Measurements from ENCODE around the gene DGKK. TPM values are rescaled to one million over a fixed set of nuclear protein-coding genes. Genes with fewer than 3 reads are reported as not detected.

The DGKK gene
- total RNA-seq, 4 donors from 2014 or later: not detected

DNA sequence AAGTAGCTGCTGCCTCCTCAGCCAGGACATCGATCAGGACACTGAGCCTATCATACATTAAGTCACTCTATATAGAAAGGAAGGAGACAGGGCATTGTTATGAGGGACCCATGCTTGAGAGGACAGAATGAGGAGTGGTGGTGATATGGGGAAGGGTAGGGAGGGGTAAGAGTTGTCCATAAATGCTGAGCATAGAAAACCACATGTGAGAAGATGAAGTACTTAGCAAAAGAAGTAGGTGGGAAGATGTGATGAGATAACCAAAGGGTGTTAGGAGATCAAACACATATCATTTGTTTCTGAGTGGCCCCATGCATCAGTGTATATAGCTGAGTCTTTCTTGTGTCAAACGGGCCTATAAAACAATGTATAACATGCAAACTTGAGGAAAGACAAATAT lies 84.1 kb downstream of the DGKK start:
- no peaks in the 10 kb centered on the region for H3K36me3 ChIP-seq
- no peak overlapping the region for H3K4me3 ChIP-seq
- H3K9me3 ChIP-seq: no peaks in the 10 kb centered on the region
- TF ChIP-seq CTCF (IDR thresholded peaks at IDR 0.05): no peak
- TF ChIP-seq POLR2A (IDR thresholded peaks at IDR 0.05): no peak
- no peaks in the 10 kb centered on the region for H3K27me3 ChIP-seq
- DNase-seq: no peak
- no peak overlapping the region for H3K27ac ChIP-seq
- H3K4me1 ChIP-seq: no peaks in the 10 kb centered on the region

- TF ChIP-seq POLR2A (IDR thresholded peaks at IDR 0.05) (no peak), CTCF (IDR thresholded peaks at IDR 0.05) (no peak)
- no peak for DNase-seq
- no peaks in the 10 kb centered on the region for H3K27me3 ChIP-seq
- H3K4me1 ChIP-seq: no peaks in the 10 kb centered on the region
- H3K36me3 ChIP-seq: no peaks in the 10 kb centered on the region
- no peak overlapping the region for H3K27ac ChIP-seq
- no peak overlapping the region for H3K4me3 ChIP-seq
- H3K9me3 ChIP-seq: no peaks in the 10 kb centered on the region
These were observed 88.8 kb downstream of the DGKK start for GRCh38 chrX:50381729-50382415.

GRCh38 chrX:50375481-50376267 lies 95.0 kb downstream of the DGKK start:
- Histone ChIP-seq H3K36me3 (no peaks in the 10 kb centered on the region), H3K9me3 (no peaks in the 10 kb centered on the region), H3K27me3 (no peaks in the 10 kb centered on the region), H3K4me3 (no peak overlapping the region), H3K4me1 (no peaks in the 10 kb centered on the region), H3K27ac (peak overlapping the region in 1 of 4 donors; percentile 27)
- TF ChIP-seq POLR2A (IDR thresholded peaks at IDR 0.05) (no peak), CTCF (IDR thresholded peaks at IDR 0.05) (no peak)
- peak in 2 of 3 donors; percentile 43 to 70 for DNase-seq

DNA sequence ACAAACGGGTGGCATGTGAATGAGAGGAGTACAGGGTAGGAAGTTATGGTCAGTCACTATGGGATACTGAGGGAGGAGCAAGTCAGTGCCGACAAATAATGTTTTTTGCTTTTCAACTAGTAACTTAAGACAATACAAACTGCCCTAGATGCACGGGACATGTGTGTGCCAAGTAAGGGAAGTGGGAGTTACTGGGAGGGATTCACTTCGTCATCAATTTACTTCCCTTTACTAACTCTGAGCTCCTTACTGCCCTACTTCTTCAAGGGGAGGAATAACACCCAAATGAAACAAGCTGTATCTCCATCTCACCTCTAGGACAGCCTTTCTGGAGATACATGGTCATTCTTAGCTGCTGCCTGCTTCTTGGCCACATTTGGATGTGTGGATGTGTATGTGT lies 97.7 kb downstream of the DGKK start:
- no peak for TF ChIP-seq POLR2A (IDR thresholded peaks at IDR 0.05)
- TF ChIP-seq CTCF (IDR thresholded peaks at IDR 0.05): no peak
- no peak for DNase-seq
- no peaks in the 10 kb centered on the region for H3K4me1 ChIP-seq

GRCh38 chrX:50343917-50344316 lies 126.7 kb downstream of the DGKK start:
- H3K27ac ChIP-seq: no peak overlapping the region
- H3K4me3 ChIP-seq: no peak overlapping the region
- no peaks in the 10 kb centered on the region for H3K9me3 ChIP-seq
- DNase-seq: no peak
- H3K36me3 ChIP-seq: no peaks in the 10 kb centered on the region
- no peaks in the 10 kb centered on the region for H3K4me1 ChIP-seq
- TF ChIP-seq CTCF (IDR thresholded peaks at IDR 0.05) (no peak), POLR2A (IDR thresholded peaks at IDR 0.05) (no peak)
- H3K27me3 ChIP-seq: no peaks in the 10 kb centered on the region

More for the DNA sequence above, 97.7 kb downstream of the DGKK start:
- Histone ChIP-seq H3K9me3 (no peaks in the 10 kb centered on the region), H3K27ac (no peak overlapping the region), H3K4me3 (no peak overlapping the region), H3K27me3 (no peaks in the 10 kb centered on the region), H3K36me3 (no peaks in the 10 kb centered on the region)

Measured in Peyer's patch (tissue), 4 donors.